Measurements from ENCODE around the gene STEEP1.
"Not testable (repeated sequence)": the region's sequence is repeated elsewhere in the genome, so short reads cannot be mapped to it uniquely, and the experiment has no call there.

The STEEP1 gene

DNA sequence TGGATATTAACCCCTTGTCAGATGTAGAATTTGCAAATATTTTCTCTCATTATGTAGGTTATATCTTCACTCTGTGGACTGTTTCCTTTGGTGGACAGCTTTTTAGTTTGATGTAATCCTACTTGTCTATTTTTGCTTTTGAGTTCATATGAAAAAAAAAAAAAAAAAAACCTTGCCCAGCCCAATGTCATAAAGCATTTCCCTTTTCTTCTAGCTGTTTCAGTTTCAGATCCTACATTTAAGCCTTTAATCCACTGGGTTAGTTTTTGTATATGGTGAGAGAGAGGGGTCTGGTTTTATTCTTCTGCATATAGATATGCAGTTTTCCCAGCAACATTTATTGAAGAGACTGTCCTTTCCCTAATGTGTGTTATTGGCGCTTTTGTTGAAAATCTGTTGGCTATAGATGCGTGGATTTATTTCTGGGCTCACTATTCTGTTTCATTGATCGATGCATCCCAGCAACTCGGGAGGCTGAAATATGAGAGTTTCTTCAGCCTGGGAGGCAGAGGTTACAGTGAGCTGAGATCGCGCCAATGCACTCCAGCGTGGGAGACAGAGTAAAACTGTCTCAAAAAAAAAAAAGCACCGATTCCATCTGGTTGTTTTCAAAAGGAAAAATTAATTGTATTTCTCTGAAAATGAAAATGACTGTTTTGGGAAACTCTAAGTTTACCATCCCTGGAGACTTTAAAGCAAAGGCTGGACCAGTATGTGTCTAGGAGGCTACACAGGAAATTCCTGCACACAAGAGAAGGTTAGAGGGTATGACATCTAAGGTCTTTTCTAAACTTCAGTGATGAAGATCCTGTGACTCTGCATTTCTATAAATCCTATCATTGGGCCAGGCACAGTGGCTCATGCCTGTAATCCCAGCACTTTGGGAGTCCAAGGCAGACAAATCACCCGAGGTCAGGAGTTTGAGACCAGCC lies 35.6 kb downstream of the STEEP1 start:
- no peak for DNase-seq (ENCODE audit: low spot score)

DNA sequence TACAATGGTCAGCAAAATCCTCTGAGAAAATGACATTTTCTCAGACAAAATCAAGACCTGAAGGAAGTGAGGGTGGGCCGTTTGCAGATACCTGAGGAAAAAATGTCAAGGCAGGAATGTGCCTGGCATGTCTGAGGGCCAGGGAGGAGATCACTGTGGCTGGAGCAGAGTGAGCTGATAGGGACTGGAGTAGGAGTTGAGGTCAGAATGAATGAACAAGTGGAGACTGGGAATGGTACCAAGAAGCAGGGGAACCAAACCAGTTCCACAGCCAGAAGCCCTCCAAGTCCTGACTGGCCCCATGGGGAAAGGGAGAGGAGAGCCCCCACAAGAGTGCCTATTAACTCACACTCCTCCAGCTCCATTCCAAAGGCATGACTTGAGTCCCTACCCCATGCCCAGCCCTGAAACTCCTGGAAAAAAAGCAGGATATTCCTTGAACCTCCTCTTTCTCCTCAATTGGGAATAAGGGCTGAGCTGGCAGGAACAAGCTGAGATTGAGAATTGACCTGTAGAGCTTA lies 41.5 kb downstream of the STEEP1 start:
- DNase-seq (ENCODE audit: low spot score) = no peak

DNA sequence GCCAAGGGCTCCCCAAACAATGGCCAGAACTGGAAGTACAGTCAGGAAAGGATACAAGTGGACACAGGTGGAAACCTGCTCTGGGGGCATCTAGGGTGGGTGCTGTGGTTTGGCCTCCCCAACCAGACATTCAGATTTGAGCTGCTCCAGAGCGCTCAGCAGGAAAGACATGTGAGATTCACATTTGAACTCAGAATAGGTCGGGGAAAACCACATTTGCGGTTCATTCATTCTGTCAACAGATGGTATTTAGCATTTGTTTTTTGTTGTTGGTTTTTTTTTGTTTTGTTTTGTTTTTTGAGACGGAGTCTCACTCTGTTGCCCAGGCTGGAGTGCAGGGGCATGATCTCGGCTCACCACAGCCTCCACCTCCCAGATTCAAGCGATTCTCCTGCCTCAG lies 44.0 kb downstream of the STEEP1 start:
- DNase-seq (ENCODE audit: low spot score) = no peak

DNA sequence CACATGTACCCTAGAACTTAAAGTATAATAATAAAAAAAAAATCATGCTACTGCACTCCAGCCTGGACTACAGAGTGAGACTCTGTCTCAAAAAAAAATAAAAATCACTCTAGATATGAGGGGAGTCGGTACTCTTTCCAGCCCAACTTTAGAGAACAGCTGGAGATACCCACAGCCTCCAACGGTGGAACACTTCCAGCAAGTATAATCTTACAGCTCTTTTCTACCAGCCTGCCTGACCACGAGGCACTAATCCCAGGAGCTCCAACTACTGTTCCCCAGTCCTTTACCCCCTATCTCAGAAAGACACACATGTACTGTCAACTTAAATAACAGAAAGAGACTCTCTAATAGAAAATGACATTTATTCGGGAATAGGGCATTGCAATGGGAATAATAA lies 46.8 kb downstream of the STEEP1 start:
- no peak for DNase-seq (ENCODE audit: low spot score)

DNA sequence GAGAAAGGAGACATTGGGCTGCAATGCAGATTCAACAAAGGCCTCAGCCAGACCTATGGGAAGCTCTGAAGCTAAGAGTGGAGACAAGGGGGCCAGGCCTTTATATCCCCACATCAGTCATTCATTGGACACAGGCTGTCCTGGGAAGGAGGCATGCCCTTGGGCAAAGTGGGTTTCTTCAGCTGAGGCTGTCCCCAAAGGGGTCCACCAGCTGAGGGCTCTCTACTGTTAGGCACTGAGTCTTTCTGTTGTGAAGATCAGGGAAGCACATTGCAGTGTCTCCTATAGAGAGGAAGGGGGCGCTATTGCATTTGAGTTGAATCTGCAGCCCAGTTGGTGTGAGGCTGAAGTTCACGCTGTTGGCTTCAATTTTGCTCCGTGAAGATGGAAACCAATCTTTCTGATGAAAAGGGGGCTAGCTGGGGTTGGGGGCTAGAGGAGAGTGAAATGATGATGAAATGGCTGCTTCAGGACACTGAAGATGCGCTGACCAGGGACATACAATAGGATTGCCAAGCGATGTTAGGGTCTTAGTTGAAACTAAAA lies 49.0 kb downstream of the STEEP1 start:
- peak; percentile 73 for DNase-seq (ENCODE audit: low spot score)

DNA sequence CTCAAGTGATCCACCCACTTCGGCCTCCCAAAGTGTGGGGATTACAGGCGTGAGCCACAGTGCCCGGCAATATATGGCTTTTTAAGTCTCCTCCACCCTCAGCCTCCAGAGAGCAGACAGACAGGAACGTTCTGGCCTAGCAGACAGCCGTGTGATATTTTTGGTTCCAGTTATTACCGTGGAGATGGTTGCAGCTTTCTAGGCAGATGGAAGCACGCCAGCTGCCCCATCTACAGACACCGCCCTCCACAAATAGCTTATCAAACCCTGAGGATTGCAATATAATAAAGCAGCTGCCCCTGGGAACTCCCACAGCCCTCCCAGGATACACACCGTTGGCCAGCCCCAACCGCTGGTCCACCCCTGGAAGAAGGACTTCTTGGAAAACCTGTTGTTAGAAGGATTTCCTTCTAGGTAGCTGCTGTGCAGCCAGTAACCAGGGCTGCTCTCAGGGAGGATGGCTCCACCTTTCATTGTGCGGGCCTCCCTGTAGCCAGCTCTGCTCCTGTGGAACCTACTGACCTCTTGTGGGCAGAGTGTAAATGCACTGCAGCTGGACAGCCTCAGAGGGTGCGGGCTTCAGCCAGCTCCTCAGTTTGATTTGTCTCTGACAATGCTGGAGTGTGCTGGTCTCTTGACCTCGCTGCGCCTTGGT lies 52.9 kb downstream of the STEEP1 start:
- DNase-seq (ENCODE audit: low spot score) = peak; percentile 80

DNA sequence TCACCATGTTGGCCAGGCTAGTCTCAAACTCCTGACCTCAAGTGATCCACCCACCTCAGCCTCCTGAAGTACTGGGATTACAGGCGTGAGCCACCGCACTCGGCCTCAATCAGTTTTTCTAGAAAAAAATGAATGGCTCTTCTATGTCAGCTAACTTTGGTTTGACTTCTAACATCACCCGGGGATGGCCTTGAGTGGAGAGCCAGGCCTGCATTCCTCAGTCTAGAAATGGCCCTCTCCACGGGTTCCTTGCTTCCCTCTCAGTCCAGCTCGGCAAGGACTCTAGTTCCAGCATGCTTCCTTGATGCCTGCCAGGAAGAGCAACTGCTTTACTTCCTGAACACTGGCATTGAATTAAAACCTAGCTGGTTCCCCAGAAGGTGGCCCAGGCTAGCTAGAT lies 58.0 kb downstream of the STEEP1 start:
- DNase-seq (ENCODE audit: low spot score) = no peak

DNA sequence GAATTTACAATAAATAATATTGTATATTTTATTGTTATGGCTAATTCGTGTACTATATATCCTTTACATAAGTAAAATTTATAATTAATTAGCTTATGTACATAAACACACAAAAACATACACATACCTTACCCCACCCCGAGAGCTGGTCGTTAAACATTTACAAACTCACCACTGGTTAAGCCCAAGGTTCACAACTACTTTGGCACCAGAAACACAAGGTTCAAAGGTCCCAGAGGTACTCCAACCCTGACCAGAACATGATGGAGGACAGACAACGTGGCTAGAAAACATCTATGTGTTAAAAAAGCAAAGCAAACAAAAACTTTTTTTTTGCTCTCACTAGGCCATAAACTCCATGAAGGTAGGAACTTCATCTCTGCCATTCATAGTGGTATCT lies 59.3 kb downstream of the STEEP1 start:
- no peak for DNase-seq (ENCODE audit: low spot score)

DNA sequence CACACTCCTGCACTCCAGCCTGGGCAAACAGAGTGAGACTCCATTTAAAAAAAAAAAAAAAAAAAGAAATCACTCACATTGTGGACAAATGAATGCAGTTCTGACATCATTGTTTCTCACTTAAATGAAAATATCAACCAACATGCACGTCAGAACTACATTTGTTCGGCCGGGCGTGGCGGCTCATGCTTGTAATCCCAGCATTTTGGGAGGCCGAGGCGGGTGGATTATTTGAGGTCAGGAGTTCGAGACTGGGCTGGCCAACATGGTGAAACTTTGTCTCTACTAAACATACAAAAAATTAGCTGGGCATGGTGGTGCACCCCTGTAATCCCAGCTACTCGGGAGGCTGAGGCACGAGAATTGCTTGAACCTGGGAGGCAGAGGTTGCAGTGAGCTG lies 60.1 kb downstream of the STEEP1 start:
- not testable (repeated sequence) for DNase-seq (ENCODE audit: low spot score)

DNA sequence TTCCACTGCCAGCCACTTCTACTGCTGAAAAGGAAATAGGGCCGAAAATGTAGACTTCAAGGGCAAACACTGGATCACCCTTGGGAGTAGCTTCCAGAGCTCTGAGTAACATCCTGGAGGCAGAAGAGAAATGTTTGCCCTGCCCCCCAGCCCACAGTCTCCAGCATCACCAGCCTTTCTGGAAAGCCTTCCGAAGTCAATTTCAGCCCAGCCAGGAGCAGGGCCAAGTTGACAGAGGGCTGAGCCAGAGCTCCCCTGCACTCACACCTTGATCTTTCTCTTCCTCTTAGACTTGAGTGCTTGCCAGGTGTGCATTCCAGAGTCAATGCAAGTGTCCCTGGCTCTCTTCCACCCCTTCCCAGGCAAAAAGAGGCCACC lies 61.7 kb downstream of the STEEP1 start:
- DNase-seq (ENCODE audit: low spot score) = peak; percentile 88

DNA sequence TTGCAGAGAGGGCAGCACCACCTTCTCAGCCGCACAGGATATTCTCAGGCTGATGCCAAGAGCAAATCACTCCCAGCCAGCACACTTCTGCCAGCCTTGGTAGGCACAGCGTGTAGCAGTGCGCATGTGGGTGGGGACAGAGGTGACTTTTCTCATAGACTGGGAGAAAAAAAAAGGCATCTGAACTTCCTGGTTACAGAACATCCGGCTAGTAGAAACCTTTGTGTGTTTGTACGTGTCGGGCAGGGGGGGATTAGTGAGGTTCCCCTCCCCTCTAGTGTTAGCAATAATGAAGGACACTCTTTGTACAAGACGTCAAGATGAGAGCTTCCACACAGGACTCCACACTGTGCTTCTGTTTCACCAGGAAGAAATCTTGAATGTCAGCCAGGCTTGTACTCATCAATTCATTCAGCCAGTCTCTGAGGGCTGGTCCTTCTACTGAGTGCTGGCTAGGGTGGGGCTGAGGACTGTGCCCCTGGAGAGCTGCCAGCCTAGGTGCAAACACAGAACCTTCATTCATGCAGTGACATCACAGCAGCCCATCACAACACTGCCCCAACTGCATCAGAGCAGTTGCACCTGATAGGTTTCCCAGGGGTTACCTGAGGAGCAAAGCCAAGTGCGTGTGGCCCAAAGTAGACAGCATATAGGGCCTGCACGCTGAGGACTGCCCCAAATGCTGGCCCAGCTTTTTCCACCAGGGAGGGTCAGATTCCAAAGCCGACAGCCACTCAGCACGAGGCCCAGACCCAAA lies 62.3 kb downstream of the STEEP1 start:
- peak; percentile 47 for DNase-seq (ENCODE audit: low spot score)

DNA sequence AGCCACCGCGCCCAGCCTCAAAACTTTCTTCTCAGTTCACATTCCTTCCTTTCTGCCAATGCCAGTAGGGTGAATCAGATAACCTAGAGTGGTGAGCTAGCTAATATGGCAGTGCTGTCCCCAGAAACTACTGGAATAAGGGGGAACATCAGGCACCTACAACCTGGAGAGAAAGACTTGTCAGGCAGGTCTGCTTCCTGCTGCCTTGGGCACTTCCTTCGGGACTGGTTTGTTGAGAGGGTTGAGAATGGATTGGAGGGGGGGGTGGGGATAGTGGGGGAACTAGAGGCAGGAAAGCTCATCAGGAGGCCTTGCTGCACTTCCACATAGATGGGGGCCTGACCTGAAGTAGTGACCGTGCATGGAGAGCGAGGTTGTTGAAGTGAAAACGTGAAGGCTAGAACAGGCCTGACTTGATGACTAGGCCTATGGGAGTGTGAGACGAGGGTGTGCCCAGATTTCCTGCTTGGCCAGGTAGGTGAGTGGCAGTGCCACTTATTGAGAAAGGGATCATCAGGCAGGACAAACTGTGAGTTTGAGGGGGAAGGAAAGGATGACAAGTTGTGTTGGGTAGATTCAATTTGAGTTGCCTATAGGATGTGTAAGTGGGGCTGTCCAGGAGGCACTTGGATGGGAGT lies 63.6 kb downstream of the STEEP1 start:
- DNase-seq (ENCODE audit: low spot score) = no peak

DNA sequence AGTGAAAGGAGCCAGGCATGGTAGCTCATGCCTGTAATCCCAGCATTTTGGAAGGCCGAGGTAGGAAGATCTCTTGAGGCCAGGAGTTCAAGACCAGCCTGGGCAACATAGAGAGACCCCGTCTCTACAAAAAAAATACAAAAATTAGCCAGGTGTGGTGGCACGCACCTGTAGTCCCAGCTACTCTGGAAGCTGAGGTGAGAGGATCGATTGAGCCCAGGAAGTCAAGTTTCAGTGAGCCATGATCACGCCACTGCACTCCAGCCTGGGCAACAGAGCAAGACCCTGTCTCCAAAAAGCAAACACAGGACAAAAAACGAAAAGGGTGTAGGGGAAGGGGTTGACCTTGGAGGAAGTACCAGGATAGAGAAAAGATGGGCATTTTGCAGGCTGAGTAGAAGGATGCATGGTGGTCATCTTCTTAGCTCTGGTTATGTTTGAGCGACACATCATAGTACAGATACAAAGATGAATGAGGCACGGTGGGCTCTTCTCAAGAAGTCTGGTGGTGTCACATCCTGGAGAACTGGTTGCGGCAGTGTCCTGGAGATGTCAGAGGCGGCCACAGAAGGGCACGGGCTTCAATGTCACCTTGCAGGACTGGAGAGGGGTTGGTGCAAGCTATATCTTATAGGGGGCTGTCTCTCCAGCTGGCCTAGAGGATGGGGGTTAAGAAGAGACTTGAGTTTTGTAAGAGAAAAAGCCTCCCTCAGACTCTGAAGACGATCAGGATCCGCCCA lies 65.0 kb downstream of the STEEP1 start:
- no peak for DNase-seq (ENCODE audit: low spot score)

DNA sequence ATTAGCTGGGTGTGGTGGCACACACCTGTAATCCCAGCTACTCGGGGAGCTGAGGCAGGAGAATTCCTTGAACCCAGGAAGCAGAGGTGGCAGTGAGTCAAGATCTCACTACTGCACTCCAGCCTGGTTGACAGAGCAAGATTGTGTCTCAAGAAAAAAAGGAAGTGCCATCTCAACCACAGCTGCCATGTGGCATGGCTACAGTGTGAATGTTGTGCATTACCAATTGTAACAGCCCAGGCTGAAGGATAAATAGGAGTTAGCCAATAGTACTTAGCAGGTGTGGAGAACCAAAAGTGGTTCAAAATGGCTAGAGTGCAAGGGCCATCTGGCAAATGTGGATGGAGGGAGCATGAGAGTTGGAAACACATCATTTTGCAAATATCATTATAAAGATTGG lies 68.0 kb downstream of the STEEP1 start:
- DNase-seq (ENCODE audit: low spot score) = no peak

DNA sequence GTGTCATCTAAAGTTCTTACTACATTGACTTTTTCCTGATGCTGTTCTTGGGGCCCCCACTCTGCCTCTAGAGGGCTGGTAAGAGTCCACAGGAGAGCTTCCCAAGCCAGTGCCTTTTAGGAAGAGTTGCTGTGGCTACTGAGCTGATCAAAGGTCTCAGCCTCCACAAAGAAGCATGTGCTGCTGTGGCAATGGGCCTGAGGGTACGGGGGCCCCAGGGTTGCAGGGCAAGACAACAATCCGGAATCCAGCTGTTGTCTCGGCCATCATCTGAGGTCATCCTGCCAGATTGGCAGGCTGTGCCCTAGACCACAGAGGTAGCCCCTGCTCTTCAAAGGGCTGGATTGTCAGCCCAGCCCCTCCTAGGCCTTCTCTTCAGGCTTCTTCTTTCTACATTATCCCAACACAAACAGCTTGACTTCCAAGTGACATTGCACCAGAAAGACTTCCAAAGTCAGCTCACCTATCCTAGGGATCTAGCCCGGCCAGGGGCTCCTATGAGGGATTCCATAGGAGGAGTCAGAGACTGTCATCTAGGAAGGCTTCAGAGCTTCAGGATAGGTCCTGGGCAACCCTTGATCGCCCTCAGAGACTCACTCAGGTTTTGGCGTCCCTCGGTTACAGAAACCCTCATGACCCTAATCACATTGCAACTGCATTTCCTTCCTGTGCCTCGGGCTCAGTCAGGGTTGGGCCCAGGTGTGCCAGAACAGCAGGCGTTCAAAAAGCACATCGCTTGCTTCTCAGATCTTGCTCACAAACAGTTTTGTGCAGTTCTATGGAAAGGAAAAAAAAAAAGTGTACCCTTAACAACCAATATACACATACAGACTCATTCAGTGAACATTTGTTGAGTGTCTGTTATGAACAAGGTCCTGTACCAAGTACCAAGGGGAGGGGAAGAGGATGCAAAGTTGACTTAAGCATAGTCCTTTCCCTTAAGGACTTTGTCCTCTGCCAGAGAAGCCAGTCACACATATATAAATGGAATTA lies 69.2 kb downstream of the STEEP1 start:
- DNase-seq (ENCODE audit: low spot score) = no peak

DNA sequence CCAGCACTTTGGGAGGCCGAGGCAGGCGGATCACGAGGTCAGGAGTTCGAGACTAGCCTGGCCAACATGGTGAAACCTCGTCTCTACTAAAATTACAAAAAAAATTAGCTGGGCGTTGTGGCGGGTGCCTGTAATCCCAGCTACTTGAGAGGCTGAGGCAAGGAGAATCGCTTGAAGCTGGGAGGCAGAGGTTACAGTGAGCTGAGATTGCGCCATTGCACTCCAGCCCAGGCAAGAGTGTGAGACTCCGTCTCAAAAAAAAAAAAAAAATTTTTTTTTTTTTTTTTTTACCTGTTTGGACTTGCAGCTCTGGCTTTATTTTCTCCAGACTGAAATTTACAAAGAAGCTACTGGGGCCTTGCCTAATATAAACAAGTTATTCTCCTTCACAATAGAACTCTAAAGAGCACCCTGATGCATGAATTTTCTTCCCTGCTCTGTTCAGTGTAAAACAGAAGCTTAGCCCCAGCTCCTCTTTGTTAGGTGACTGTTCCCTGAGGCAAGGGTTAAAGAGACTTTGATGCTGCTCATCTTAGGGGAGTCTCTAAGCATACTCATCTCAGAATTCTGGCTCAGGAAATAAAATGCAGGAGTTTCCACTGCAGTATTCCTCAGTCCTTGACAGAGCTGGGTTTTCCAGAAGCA lies 71.2 kb downstream of the STEEP1 start:
- not testable (repeated sequence) for DNase-seq (ENCODE audit: low spot score)

DNA sequence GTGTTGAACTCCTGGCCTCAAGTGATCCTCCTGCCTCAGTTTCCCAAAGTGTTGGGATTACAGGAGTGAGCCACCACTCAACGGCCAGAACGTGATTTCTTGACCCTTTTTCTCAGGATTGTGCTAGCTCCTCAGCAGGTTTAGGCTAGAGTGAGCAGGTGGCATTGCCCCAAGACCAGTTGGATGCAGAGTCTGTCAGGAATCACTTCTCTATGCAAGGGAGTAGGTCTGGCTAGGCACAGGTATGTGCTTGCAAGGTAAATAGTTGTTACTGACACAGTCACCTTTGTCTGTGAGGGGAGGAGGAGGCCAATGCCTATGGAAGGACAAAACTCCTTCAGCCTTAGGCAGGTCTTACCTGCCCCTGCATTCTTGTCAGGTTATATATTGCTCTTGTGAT lies 72.7 kb downstream of the STEEP1 start:
- no peak for DNase-seq (ENCODE audit: low spot score)

DNA sequence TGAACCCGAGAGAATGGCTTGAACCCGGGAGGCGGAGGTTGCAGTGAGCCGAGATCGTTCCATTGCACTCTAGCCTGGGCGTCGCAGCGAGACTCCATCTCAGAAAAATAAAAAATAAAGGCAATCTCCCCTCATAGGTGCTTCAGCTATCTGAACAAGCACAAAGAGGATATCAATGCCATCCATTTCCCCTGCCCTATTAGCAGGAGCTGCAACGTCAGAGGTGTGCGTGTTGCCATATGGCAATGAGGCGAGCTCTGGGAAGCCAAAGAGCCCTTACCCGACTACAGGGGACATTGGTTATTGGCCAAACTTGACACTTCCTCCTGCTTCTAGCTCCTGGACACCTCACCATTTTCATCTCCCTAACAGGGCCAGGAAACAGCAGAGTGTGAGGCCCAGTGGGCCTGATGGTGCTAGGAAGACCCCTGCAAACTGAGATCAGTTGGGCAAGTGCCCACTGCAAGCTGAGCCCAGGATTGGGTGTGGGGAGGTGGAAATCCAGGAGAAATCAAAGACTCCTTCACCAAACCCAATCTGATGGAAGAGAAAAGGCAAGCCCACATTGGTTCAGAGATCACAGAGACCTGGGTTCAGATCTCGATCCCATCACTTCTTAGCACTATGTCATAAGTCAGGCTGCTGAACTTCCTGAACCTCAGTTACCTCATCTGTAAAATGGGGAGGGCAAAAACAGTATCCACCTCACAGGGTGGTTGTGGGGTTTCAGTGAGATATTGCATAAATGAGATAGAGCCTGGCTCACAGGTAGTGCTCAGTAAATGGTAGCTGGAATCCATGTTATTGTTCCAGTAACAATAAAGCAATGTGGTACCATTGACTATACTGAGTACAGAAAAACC lies 75.8 kb downstream of the STEEP1 start:
- DNase-seq (ENCODE audit: low spot score) = no peak

Data from GM03348 (cell line).